ENCODE measurements around the gene HSPE1. TPM values are rescaled to one million over a fixed set of nuclear protein-coding genes. Genes with fewer than 3 reads are reported as not detected.

HSPE1 gene
- total RNA-seq, 4 donors from 2014 or later = 47.5 to 79.5 (median 65.4) TPM

DNA sequence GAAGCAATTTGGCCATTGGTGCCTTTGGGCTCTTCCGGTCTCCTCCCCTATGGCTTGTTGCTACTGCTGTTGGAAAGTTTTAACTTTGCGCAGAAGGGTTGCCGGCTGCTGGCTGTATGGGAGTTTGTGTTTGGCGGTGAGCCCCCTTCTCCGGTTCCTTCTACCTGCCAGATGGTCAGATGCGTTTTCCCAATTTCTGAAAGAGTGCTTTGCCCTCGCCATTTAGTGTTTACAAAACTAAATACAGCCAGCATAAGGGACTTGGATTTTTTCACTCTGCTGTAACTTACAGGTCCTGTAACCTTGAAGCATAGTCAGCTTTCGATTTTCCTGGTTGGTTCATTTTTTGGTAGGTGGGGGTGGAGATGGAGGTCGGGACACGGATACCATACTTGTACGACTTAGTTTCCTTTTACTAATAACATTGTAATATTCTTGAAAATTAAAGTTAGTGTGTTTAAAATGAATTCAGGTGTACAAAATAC lies 46.2 kb upstream of the HSPE1 start:
- DNase-seq (ENCODE audit: low spot score in 2 of 2) = peak in 1 of 2 donors; percentile 64

DNA sequence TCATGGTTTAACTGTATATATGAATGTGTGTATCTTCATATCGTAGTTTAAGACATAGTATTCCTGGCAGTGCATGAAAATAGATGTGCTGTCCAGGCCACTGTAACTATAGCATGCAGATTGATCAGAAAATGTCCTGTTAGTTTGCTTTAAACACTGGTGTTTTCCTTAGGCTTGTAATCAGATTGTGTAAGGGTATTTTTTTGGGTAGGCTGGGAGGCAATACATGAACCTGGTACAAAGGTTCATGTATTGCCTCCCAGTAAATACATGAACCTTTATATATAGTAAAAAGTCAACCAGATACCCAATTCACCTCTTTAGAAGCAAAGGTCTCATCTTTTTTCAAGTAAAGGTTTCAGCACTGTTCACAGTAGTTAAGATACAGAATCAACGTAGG lies 45.3 kb upstream of the HSPE1 start:
- no peaks in the 10 kb centered on the region for H3K36me3 ChIP-seq
- peaks cover 3 to 47% (median 19%) of the 10 kb centered on the region in 4 donors for H3K4me1 ChIP-seq
- H3K27me3 ChIP-seq = no peaks in the 10 kb centered on the region
- H3K4me3 ChIP-seq = peak overlapping the region in 2 of 4 donors; percentile 67 to 68
- H3K27ac ChIP-seq = peak overlapping the region in 2 of 4 donors; percentile 98 to 100
- H3K9me3 ChIP-seq = no peaks in the 10 kb centered on the region
- 75 to 76% methylated on average over 2 of the region's 2 CpGs for WGBS, 2 donors
- DNase-seq (ENCODE audit: low spot score in 2 of 2) = no peak
- no peak for TF ChIP-seq EP300 (IDR thresholded peaks at IDR 0.05)
- TF ChIP-seq POLR2A (IDR thresholded peaks at IDR 0.05) = no peak
- TF ChIP-seq, protein P1, sequence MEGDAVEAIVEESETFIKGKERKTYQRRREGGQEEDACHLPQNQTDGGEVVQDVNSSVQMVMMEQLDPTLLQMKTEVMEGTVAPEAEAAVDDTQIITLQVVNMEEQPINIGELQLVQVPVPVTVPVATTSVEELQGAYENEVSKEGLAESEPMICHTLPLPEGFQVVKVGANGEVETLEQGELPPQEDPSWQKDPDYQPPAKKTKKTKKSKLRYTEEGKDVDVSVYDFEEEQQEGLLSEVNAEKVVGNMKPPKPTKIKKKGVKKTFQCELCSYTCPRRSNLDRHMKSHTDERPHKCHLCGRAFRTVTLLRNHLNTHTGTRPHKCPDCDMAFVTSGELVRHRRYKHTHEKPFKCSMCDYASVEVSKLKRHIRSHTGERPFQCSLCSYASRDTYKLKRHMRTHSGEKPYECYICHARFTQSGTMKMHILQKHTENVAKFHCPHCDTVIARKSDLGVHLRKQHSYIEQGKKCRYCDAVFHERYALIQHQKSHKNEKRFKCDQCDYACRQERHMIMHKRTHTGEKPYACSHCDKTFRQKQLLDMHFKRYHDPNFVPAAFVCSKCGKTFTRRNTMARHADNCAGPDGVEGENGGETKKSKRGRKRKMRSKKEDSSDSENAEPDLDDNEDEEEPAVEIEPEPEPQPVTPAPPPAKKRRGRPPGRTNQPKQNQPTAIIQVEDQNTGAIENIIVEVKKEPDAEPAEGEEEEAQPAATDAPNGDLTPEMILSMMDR (IDR thresholded peaks at IDR 0.05) = no peak

More for the DNA sequence above, 46.2 kb upstream of the HSPE1 start:
- no peak for TF ChIP-seq EP300 (IDR thresholded peaks at IDR 0.05)
- TF ChIP-seq POLR2A (IDR thresholded peaks at IDR 0.05) = no peak
- TF ChIP-seq, protein P1 (IDR thresholded peaks at IDR 0.05) = no peak
- Histone ChIP-seq H3K4me3 (peak overlapping the region; percentile 64 to 80 (median 68)), H3K36me3 (no peaks in the 10 kb centered on the region), H3K9me3 (no peaks in the 10 kb centered on the region), H3K27me3 (no peaks in the 10 kb centered on the region), H3K27ac (peak overlapping the region; percentile 91 to 100 (median 96)), H3K4me1 (peaks cover 3 to 40% (median 19%) of the 10 kb centered on the region in 4 donors)
- WGBS, 2 donors = 0 to 1% methylated on average over 11 of the region's 11 CpGs

DNA sequence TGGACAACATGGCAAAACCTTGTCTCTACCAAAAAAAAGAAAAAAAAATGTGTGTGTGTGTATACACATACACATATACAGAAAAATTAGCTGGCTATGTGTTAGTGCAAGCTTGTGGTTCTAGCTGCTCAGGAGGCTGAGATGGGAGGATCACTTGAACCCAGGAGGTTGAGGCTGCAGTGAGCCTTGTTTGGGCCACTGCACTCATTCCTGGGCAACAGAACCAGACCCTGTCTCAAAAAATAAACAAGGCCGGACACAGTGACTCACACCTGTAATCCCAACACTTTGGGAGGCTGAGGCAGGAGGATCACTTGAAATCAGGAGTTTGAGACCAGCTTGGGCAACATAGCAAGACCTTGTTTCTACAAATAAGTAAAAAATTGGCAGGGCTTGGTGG lies 44.8 kb upstream of the HSPE1 start:
- 92 to 100% methylated on average over 1 of the region's 1 CpG for WGBS, 2 donors
- no peaks in the 10 kb centered on the region for H3K9me3 ChIP-seq
- peaks cover 0 to 5% (median 0%) of the 10 kb centered on the region in 3 donors for H3K36me3 ChIP-seq
- peaks cover 3 to 52% (median 19%) of the 10 kb centered on the region in 4 donors for H3K4me1 ChIP-seq
- H3K27ac ChIP-seq = no peak overlapping the region
- TF ChIP-seq EP300 (IDR thresholded peaks at IDR 0.05) (no peak), POLR2A (IDR thresholded peaks at IDR 0.05) (no peak)
- TF ChIP-seq, protein P1 (IDR thresholded peaks at IDR 0.05) = no peak
- DNase-seq (ENCODE audit: low spot score in 2 of 2) = no peak
- H3K27me3 ChIP-seq = no peaks in the 10 kb centered on the region
- no peak overlapping the region for H3K4me3 ChIP-seq

DNA sequence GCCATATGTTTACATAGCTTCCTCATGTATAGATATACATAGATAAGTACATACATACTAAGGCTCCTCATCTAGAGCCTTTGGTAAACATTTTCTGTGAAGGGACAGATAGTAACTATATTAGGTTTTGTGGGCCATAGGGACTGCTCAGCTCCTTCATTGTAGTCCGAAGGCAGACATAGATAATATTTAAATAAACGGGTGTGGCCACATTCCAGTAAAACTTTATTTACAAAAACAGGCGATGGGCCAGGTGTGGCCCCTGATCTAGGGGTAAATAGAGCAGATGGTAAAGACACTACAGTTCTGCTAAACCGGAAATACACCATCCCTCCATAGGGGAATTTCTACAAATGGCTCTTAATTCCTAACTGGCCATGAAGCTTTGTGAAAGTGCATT lies 39.5 kb upstream of the HSPE1 start:
- Histone ChIP-seq H3K4me3 (no peak overlapping the region), H3K27ac (no peak overlapping the region), H3K27me3 (no peaks in the 10 kb centered on the region), H3K4me1 (peaks cover 0 to 39% (median under 1%) of the 10 kb centered on the region in 4 donors), H3K9me3 (no peaks in the 10 kb centered on the region), H3K36me3 (peaks cover 0 to 40% (median 0%) of the 10 kb centered on the region in 3 donors)
- TF ChIP-seq EP300 (IDR thresholded peaks at IDR 0.05) = no peak
- no peak for TF ChIP-seq POLR2A (IDR thresholded peaks at IDR 0.05)
- TF ChIP-seq, protein P1 (IDR thresholded peaks at IDR 0.05) = no peak
- WGBS, 2 donors = 84 to 89% methylated on average over 4 of the region's 4 CpGs
- no peak for DNase-seq (ENCODE audit: low spot score in 2 of 2)

DNA sequence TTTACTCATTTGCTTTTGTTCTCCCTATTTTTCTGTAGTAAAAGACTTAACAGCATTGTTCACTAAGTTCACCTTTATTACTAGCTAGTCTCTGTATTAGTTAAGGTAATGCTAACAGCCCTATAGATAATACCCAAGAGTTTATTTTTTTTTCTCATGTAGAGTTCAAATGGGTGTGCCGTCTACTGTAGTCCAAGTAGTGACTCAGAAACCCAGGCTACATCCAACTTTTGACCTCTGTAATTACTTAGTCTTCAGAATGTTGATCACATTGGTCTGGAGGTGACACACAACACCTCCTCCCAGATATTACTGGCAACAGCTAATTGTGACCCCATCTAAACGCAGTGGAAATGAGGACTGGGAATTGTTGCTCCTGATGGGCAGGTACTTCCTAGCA lies 39.1 kb upstream of the HSPE1 start:
- H3K27ac ChIP-seq = no peak overlapping the region
- H3K4me1 ChIP-seq = peaks cover 0 to 35% (median 0%) of the 10 kb centered on the region in 4 donors
- WGBS, 2 donors = 60 to 70% methylated on average over 2 of the region's 2 CpGs
- TF ChIP-seq, protein P1 (IDR thresholded peaks at IDR 0.05) = no peak
- TF ChIP-seq EP300 (IDR thresholded peaks at IDR 0.05) (no peak), POLR2A (IDR thresholded peaks at IDR 0.05) (no peak)
- peaks cover 0 to 44% (median 0%) of the 10 kb centered on the region in 3 donors for H3K36me3 ChIP-seq
- H3K27me3 ChIP-seq = no peaks in the 10 kb centered on the region
- H3K9me3 ChIP-seq = no peaks in the 10 kb centered on the region
- no peak overlapping the region for H3K4me3 ChIP-seq
- no peak for DNase-seq (ENCODE audit: low spot score in 2 of 2)

All from tibial nerve (tissue), 4 donors.